ENCODE data around the gene RTBDN. TPM values are rescaled to one million over a fixed set of nuclear protein-coding genes. Genes with fewer than 3 reads are reported as not detected.
A peak's percentile ranks its signal among the peaks of the same experiment; 100 is the strongest.
"Not testable (repeated sequence)": the region's sequence is repeated elsewhere in the genome, so short reads cannot be mapped to it uniquely, and the experiment has no call there.

RTBDN gene
- total RNA-seq, 2 donors from 2014 or later: 0.49 TPM; not detected in 1

DNA sequence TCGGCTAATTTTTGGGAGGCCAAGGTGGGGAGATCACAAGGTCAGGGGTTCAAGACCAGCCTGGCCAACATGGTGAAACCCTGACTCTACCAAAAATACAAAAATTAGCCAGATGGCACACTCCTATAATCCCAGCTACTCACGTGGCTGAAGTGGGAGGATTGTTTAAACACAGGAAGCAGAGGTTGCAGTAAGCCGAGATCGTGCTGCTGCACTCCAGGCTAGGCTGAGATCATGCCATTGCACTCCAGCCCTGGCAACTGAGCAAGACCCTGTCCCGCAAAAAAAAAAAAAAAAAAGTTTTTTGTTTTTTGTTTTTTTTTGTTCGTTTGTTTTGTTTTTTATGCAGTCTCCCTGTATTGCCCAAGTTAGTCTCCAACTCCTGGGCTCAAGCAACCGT lies 25.2 kb upstream of the RTBDN start:
- no peak for DNase-seq
- no peak for ATAC-seq
- intact Hi-C loops (cut with DNase I, micrococcal nuclease): no loop called here

DNA sequence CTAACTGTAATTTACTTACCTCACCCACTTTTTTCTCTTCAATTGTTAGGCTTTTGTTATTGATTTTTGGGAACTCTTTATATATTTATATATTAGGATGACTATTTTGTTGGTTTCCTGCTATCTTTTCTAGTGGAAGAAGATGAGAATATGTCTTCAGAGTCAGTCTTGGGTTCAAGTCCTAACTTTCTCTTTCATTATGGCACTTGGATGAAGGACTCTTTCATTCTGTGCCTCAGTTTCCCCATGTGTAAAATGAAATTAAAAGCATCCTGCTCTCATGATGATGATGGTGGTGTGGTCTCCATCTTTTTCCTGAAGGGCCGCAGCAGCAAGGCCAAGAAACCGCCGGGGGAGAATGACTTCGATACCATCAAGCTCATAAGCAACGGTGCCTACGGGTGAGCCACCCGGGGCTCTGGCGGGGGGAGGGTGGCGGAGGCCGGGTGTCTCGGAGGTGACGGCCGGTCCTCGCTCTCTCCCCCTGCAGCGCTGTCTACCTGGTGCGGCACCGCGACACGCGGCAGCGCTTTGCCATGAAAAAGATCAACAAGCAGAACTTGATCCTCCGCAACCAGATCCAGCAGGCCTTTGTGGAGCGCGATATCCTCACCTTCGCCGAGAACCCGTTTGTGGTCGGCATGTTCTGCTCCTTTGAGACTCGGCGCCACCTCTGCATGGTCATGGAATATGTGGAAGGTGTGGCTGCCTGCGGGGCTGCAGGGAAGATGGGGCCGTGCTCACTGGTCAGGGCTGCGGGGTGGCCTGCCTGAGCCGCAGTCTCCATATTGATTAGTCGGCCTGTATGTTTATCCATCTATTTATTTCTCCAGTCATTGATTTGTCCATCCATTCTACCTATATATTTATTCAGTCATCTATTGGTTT lies 23.9 kb upstream of the RTBDN start:
- no peak for DNase-seq
- intact Hi-C loops (cut with DNase I, micrococcal nuclease): no loop called here
- ATAC-seq: no peak

DNA sequence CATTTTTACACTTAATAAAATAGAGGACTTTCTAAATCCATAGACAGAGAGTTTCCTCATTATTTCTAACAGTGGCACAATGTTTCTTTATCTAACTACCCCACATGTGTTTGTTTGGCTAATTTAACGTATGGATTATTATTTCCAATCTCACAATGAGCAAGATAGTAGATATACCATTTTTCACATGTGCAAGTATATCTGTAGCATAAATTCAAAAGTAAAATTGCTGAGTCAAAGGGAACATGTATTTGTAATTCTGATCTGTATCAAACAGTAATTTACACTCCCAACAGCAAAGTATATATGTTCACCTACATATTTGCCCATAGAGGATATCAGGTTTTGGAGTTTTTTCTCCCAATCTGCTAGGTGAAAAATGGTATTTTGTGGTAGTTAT lies 22.3 kb upstream of the RTBDN start:
- intact Hi-C loops (cut with DNase I, micrococcal nuclease): no loop called here
- ATAC-seq: no peak
- DNase-seq: no peak

DNA sequence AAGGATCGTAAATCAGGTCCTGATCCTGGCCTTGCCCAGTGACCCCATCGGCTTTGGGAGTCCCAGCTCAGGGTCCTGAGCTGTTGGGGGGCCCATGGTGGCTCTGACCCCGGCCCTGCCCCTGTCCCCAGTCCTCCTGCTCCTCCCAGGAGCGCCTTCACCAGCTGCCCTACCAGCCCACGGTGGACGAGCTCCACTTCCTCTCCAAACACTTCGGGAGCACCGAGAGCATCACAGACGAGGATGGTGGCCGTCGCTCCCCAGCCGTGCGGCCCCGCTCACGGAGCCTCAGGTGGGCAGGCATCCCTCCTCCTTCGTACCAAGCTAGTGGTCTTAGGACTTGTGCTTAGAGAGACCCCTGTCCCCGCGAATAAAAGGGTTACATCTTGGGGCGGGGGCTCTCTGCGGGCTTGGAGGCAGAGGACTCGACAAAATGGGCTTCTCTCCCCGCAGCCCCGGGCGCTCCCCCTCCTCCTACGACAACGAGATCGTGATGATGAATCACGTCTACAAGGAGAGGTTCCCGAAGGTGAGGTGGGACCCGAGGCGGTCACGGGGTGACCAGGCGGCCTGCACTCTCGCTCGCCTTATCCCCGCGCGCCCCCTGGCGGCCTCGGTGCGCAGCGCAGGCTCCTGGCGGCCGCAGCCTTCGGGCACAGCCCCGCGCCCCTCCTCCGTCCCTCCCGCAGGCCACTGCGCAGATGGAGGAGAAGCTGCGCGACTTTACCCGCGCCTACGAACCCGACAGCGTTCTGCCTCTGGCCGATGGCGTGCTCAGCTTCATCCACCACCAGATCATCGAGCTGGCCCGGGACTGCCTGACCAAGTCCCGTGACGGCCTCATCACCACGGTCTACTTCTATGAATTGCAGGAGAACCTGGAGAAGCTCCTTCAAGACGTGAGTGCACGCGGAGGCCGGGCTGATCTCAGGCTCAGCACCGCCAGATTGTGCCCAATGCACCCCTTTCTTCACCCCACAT lies 13.1 kb upstream of the RTBDN start:
- intact Hi-C loops (cut with DNase I, micrococcal nuclease): loop anchor here (10.0 kb wide), 1 partner anchor 83 kb away; no protein-coding TSS in a partner anchor
- ATAC-seq (peak; percentile 99), DNase-seq (peak; percentile 72 to 86)

DNA sequence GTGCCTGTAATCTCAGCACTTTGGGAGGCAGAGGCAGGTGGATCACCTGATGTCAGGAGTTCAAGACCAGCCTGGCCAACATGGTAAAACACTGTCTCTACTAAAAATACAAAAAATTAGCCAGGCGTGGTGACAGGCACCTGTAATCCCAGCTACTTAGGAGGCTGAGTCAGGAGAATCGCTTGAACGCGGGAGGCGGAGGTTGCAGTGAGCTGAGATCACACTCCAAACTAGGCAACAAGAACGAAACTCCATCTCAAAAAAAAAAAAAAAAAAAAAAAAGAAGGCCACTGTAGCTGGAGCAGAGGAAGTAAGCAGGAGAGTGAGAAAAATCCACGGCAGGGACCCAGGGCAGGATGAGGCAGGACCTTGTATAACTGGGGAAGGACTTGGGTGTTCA lies 12.2 kb upstream of the RTBDN start:
- intact Hi-C loops (cut with DNase I, micrococcal nuclease): loop anchor here (10.0 kb wide), 1 partner anchor 82 kb away; no protein-coding TSS in a partner anchor

DNA sequence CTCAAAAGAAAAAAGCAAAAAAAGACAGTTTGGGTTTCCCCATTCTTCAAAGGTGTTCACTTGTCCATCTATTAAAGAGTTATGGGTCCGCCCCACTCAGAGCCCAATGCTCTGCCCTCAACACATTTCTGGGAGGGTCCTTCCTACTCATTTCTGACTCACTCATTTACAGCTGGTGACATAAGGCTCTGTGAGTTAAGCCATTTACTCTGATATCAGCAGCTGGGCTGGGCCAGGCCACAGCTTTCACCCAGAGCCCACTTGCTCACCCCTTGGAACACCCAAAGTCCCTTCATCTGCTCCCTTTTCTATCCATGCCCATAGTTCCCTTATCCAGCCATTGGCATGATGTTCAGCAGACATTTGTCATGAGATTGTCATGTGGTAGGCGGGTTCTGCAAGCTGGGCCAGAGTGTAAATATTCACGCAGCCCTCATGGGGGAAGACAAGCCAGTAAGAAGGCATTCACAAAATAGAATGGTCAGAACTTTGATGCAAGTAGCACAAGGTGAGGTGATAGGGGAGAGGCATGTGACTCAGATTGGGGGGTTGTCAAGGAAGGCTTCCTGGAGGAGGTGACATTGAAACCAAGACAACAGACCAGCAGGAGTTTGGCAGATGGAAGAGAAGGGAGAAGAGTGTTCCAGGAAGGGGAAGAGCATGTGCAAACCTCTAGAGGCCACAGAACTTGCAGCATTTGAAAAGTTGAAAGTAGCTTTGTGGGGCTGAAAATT lies 9.8 kb upstream of the RTBDN start:
- no peak for ATAC-seq
- intact Hi-C loops (cut with DNase I, micrococcal nuclease): loop anchor here (10.0 kb wide), 1 partner anchor 79 kb away; no protein-coding TSS in a partner anchor
- DNase-seq: no peak

More for the DNA sequence above, 12.2 kb upstream of the RTBDN start:
- ATAC-seq, DNase-seq: not testable (repeated sequence)

DNA sequence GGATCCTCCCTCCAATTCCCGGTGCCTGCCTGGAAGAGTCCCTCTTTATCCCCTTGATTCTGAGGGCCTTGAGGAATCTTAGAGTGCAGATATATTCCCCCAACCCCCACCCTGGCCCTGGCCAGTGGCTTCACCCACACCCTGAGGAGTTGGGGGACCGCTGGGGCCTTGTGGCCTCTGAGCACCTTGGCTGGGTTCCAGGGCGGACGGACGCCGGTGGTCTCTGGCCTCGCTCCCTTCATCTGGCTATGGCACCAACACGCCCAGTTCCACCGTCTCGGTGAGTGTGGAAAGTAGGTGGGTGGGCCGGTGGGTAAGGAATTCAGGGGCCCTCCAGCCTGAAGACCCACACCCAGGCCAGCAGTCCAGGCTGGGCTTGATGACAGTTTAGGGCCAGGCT lies 8.9 kb upstream of the RTBDN start:
- ATAC-seq (no peak), DNase-seq (no peak)
- intact Hi-C loops (cut with DNase I, micrococcal nuclease): loop anchor here (10.0 kb wide), 1 partner anchor 79 kb away; no protein-coding TSS in a partner anchor

DNA sequence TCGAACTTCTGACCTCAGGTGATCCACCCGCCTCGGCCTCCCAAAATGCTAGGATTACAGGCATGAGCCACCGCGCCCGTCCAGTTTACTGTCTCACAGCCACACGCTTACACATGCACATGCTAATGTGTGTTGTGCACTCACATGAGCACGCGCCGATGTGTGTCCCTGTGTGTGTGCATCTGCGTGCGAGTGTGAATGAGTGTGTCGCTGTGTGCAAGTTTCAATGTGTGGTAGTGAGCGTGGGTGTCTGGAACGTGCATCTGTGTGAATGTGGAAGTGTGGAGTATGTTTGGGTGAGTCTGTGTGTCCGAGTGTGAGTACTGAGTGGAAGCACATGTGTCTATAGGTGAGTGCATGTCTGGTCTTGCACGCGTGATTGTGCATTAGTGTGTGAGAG lies 8.1 kb upstream of the RTBDN start:
- ATAC-seq: no peak
- DNase-seq: no peak
- intact Hi-C loops (cut with DNase I, micrococcal nuclease): loop anchor here (10.0 kb wide), 1 partner anchor 78 kb away; no protein-coding TSS in a partner anchor

DNA sequence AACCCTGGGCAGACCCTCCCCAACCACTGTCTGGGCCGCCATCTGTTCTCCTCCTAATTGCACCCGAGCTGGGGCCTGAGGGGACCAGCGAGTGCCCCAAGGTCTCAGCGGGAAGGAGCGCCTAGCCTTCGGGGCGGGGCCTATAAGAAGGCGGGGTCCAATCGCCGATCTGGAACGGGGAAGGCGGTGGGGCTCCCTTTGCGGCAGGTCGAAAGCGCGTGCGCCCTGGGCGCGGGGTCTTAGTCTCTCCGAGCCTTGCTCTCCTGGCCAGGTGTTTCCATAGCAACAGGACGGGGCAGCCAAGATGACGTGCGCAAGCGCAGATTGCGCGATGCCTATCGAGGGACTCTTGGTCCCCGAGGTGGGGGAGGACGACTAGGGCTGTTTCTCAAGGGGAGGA lies 6.7 kb upstream of the RTBDN start:
- ATAC-seq (peak; percentile 14), DNase-seq (no peak)
- intact Hi-C loops (cut with DNase I, micrococcal nuclease): loop anchor here (10.0 kb wide), 1 partner anchor 76 kb away; no protein-coding TSS in a partner anchor

DNA sequence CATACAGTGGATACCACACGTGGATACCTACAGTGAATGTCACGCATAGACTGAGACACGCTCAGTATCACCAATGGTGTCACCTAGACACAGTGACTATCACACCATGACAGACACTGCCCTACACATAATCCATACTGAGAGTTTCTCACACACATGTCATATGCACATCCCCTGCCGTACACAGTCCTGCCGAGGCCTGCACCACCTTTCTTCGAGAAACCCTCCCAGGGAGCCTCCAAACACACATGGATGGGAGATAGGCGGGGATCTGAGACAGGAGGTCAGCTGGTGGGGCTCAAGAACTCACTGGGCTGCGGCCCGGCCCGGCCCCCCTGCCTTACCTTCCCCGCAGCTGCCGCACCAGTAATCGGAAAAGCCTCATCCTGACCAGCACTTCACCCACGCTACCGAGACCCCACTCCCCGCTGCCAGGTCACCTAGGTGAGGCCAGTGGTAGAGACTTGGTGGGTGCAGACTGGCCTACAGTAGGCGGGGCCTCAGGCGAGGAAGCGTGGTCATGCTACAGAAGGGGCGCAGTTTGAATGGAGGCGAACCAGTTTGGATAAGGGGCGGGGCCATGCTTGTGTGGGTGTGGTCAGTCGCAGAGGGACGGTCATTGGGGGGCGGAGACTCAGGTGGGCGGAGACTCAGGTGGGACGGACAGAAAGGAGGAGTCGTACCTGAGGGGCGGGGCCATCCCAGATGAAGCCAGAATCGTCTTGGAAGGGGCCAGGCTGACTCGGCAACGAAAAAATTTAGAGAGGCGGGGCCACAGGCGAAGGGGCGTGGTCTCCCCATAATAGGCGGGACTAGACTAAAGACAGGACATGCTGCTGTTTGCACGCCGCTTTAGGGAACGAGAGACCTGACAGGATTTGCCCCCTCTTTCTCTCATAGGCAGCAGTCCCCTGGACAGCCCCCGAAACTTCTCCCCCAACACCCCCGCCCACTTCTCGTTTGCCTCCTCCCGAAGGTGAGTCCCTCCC lies 6.0 kb upstream of the RTBDN start:
- intact Hi-C loops (cut with DNase I, micrococcal nuclease): loop anchor here (10.0 kb wide), 1 partner anchor 76 kb away; no protein-coding TSS in a partner anchor
- ATAC-seq (peak; percentile 86), DNase-seq (peak; percentile 83 to 86)

DNA sequence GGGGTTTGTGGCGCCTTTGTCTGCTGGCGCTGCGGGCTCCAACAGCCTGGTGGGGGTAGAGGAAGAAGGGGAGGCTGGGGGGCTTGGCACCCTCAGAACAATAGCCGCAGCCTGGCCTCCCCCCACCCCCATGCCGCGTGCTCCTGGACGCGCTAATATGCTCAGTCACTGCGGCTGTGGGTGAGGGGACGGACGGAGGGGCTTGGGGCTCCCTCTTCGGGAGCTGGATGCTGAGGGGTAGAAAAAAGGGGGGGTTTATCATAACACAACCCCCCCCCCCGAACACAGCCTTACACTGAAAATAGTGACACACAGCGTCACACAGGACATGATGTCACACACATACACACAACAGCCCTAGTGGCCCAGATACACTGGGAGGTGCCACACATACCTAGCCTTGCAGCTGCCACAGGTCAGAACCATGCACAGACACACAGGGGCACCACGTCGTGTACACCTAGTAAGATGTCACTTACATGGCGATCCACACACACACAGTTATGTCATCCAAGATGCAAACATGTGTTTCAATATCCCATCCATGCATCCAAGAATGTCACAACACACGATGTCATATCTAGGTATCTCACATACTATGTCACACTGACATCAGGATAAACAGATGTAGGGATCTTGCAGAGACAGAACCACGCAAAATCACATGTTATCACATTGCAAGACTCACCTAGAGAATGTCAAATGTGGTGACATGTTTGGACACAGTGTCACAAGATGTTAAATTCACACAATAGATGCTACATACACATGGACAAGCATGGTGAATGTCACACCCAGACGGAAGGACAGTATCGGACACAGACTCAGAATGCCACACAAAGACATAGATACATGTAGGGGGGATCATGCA lies 4.7 kb upstream of the RTBDN start:
- no peak for DNase-seq
- ATAC-seq: no peak
- intact Hi-C loops (cut with DNase I, micrococcal nuclease): no loop called here

DNA sequence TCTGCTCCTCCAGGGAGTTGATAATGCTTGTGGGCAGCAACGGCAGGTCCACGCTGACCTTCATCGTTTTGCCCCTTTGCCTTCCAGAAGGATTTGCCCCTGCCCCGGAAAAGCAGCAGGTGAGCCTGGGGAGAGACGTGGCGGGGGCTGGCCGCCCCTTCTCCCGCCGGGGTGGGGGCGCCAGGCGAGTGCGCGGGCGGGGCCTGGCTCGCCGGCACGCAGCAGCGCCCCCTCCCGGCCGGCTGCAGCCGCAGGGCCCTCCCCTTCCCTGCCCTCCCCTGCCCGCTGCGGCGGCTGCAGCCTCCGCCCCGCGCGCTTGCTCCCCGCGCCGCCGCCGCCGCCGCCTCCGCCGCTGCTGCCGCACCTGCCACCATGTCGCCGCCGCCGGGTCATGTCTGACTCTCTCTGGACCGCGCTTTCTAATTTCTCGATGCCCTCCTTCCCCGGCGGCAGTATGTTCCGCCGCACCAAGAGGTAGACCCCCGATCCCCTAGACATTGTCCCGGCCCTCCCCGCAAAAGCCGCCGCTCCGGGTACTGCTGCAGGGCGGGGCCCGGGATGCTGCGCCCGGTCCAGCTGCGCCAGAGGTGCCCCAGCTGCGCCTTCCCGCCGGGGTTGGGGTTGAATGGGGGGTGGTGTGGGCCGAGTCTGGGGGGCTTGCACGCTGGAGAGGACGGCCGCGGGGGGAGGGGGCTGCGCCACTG lies 4.0 kb upstream of the RTBDN start, which contains the start of gene MAST1:
MAST1 (plus strand) TSS at position 334 of the 704 bp plus-strand sequence; CDS start at position 392, 58 bp downstream.
- ATAC-seq: peak; percentile 67
- intact Hi-C loops (cut with DNase I, micrococcal nuclease): no loop called here
- peak in 1 of 2 donors; percentile 60 for DNase-seq

DNA sequence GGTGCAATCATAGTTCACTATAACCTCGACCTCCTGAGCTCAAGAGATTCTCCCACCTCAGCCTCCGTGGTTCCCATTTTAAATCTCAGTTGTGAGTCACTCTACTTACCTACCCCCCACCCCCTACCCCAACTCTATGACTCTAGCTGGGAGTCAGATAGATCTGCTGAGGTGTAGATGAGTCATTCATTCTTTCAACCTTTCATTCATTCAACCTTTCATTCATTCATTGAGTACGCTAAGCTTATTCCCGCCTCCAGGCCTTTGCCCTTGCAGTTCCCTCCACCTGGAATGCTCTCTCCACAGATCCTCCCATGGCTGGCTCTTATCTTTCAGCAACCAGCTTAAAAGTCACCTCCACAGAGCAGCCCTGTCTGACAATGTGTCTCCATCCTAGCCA lies 2.8 kb upstream of the RTBDN start:
- intact Hi-C loops (cut with DNase I, micrococcal nuclease): no loop called here
- DNase-seq: no peak
- ATAC-seq: no peak

DNA sequence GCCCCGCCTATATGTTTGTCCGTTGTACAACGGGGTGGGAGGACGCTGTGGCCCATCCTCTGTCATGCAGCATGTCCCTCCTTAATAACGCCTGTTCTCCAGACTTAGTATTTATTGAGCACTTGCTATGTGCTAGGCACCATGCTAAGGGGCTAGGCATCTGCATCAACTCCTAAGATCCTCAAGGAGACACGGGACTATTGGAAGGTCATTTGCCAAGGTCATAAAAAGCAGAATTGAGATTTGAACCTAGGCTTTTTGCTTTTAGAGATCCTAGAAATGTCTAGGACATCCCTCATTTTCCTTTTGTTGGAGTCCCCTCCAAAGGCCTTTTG lies 2.1 kb upstream of the RTBDN start:
- intact Hi-C loops (cut with DNase I, micrococcal nuclease): no loop called here
- ATAC-seq: no peak

DNA sequence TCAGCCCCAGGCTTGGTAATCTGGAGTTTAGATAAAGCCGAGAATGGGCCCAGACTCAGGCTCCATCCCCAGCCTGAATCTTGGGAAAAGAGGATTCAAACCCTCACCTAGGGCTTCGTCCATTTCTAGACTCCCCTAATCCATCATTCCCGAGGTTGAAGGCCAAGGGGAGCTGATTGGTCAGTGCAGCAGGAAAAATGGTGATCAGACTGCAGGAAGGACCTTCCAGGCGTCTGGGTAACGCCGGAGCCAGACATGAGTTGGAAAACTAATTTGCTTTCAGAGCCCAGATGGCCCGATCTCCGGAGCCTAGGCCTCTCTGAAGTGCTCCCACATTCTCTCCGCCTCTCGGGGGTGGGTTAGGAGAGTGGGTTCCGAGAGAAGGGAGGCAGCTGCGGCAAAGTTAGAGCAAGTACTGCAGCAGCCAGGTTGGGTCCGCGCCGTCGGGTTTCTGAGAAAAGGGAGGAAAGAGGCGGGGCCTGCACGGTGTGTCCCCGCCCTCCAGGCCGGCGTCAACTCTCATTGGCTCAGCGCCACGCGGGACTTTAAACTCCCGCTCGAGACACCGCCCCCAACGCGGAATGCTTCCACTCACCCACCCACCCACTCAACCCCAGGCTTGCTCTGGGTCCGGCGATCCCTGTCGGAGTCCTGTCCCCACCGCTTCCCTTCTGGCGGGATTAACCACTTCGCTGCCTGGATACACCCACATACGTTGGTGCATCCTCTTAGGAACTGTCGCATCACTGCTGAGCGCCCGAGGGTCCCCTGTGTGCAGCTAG lies 788 bp upstream of the RTBDN start:
- peak; percentile 36 for ATAC-seq
- peak in 1 of 2 donors; percentile 47 for DNase-seq
- intact Hi-C loops (cut with DNase I, micrococcal nuclease): no loop called here

More for the DNA sequence above, 2.1 kb upstream of the RTBDN start:
- no peak for DNase-seq

Data from left colon (tissue), 2 donors.